C4-2B (cell line): ENCODE measurements around the gene RNF224.
"Not testable (repeated sequence)": the region's sequence is repeated elsewhere in the genome, so short reads cannot be mapped to it uniquely, and the experiment has no call there.

Experiments
- ZFX ChIP-seq: fragments of 450-650 bp; IDR thresholded peaks from 2 replicates; pipeline ENCODE4 v1.6.1; 2017
- TF ChIP-seq, protein P1 (sequence below): fragments of 450-650 bp; conservative IDR thresholded peaks from 2 replicates; pipeline ENCODE4 v1.5.1; 2017; ENCODE audit warnings: mild to moderate bottlenecking

DNA sequence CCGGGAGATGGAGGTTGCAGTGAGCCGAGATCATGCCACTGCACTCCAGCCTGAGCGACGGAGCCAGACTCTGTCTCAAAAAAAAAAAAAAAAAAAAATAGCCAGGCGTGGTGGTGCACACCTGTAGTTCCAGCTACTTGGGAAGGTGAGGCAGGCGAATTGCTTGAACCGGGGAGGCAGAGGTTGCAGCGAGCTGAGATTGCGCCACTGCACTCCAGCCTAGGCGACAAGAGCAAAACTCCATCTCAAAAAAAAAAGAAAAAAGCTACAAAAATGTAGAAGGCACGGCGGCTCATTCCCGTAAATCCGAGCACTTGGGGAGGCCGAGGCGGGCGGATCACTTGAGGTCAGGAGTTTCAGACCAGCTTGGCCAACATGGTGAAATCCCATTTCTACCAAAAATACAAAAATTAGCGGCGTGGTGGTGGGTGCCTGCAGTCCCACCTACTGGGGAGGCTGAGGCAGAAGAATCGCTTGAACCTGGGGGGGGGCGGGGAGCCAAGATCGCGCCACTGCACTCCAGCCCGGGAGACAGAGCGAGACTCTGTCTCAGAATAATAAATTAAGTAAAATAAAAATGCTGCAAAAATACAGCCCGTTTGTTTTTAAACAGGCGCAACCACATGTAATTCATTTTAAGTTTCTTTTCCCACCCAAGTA, 12.4 kb downstream of the RNF224 start:
- TF ChIP-seq, protein P1, sequence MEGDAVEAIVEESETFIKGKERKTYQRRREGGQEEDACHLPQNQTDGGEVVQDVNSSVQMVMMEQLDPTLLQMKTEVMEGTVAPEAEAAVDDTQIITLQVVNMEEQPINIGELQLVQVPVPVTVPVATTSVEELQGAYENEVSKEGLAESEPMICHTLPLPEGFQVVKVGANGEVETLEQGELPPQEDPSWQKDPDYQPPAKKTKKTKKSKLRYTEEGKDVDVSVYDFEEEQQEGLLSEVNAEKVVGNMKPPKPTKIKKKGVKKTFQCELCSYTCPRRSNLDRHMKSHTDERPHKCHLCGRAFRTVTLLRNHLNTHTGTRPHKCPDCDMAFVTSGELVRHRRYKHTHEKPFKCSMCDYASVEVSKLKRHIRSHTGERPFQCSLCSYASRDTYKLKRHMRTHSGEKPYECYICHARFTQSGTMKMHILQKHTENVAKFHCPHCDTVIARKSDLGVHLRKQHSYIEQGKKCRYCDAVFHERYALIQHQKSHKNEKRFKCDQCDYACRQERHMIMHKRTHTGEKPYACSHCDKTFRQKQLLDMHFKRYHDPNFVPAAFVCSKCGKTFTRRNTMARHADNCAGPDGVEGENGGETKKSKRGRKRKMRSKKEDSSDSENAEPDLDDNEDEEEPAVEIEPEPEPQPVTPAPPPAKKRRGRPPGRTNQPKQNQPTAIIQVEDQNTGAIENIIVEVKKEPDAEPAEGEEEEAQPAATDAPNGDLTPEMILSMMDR = not testable (repeated sequence)
- TF ChIP-seq ZFX = not testable (repeated sequence)
